Stimulated activated CD8-positive, alpha-beta memory T cell treated with anti-CD3 and anti-CD28 coated beads, Interleukin-7, amount 100 ng/mL, for 4 hours (primary cell): ENCODE data around the gene UTP18.
"Not testable (repeated sequence)": the region's sequence is repeated elsewhere in the genome, so short reads cannot be mapped to it uniquely, and the experiment has no call there.

Experiments used
- DNase-seq, 2 donors: peaks; one replicate each; pipeline ENCODE4 v3.0.0-alpha.2; 2020; ENCODE audit warnings: low read depth in 2 of 2

UTP18 gene

GRCh38 chr17:51330861-51331503 is 70.6 kb downstream of the UTP18 start:
- not testable (repeated sequence) for DNase-seq

- DNase-seq = no peak
These were observed 74.8 kb downstream of the UTP18 start for GRCh38 chr17:51335006-51335590.

GRCh38 chr17:51335883-51336822 is 75.8 kb downstream of the UTP18 start:
- DNase-seq = no peak

- DNase-seq = no peak
These were observed 81.1 kb downstream of the UTP18 start for GRCh38 chr17:51341457-51341856.

- no peak for DNase-seq
These were observed 81.9 kb downstream of the UTP18 start for GRCh38 chr17:51342257-51342656.

GRCh38 chr17:51344532-51344931 is 84.2 kb downstream of the UTP18 start:
- DNase-seq = no peak

GRCh38 chr17:51346218-51346982 is 86.1 kb downstream of the UTP18 start:
- no peak for DNase-seq
